LNCaP clone FGC (cell line): ENCODE data around the gene DST.

Experiments
- DNase-seq: peaks from one replicate; pipeline ENCODE4 v3.0.0-alpha.2; 2011; ENCODE audit warnings: low read depth
- H3K4me3 ChIP-seq: 2 replicates; pipeline ENCODE4 v1.5.1; 2011; ENCODE audit warnings: mild to moderate bottlenecking, low read depth, low read length, control low read depth
- CTCF ChIP-seq: IDR thresholded peaks from 2 replicates; pipeline ENCODE4 v1.5.1; 2012; ENCODE audit warnings: mild to moderate bottlenecking; ENCODE audit not compliant: control insufficient read depth, insufficient read depth; ENCODE audit errors: extremely low read depth

DST gene

GRCh38 chr6:56688521-56688920 lies 45.8 kb upstream of the DST start:
- H3K4me3 ChIP-seq: no peak overlapping the region
- DNase-seq: no peak
- TF ChIP-seq CTCF: no peak

DNA sequence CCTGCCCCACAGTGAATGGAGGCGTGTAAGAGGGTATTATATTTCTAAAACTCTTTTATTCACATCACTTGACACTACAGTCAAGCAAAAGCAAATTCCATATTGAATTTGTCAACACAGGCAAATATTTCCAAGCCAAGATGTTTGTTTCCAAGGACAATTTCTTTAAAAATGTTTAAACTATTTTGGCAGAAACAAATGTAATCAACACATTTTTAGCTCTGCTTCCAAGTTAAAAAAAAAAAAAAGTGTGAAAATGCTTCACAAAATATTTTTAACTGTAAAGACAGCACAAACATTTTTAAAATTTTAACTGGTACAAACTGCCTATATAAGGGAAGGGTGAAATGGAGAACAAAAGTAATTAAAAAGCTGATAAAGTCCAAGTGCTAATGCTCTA lies 44.9 kb upstream of the DST start:
- no peak for DNase-seq
- no peak overlapping the region for H3K4me3 ChIP-seq
- TF ChIP-seq CTCF: no peak

DNA sequence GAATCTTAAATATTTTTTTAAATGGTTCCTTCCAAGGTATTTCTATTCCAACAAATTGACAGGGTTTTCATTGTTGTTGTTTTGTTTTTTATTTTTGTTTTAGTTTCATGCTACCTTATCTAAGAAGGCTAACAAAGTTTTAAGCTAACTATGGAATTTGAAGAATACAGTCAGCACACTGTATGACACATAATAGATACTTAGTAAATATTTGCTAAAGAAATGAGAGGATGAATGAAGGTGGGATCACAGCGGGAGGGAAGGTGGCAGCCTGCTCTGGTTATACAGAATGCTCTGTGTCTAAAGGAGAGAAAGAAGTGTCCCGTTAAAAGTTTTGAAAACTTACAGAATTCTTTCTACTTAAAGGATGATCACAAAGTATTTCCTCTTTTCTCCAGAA lies 43.7 kb upstream of the DST start:
- DNase-seq: no peak
- TF ChIP-seq CTCF: no peak
- no peak overlapping the region for H3K4me3 ChIP-seq

GRCh38 chr6:56685994-56686393 lies 43.3 kb upstream of the DST start:
- no peak overlapping the region for H3K4me3 ChIP-seq
- no peak for TF ChIP-seq CTCF
- no peak for DNase-seq

DNA sequence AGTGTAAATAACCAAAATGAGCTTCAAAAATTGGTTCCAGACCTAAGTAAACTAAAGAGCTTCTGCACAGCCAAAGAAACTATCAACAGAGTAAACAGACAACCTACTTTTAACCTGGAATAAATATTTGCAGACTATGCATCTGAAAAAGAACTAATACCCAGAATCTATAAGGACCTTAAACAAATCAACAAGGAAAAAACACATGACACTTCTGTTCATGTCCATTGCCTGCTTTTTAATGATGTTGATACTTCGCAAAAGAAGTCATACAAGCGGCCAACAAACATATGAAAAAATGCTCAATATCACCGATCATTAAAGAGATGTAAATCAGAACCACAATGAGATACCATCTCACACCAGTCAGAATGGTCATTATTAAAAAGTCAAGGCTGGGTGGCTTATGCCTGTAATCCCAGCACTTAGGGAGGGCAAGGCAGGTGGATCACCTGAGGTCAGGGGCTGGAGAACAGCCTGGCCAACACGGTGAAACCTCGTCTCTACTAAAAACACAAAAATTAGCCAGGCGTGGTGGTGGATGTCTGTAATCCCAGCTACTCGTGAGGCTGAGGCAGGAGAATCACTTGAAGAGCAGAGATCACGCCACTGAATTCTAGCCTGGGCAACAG lies 42.5 kb upstream of the DST start:
- DNase-seq: no peak
- H3K4me3 ChIP-seq: no peak overlapping the region
- no peak for TF ChIP-seq CTCF

- TF ChIP-seq CTCF: no peak
- no peak for DNase-seq
- H3K4me3 ChIP-seq: no peak overlapping the region
Observed at GRCh38 chr6:56684342-56685101, 41.8 kb upstream of the DST start.
